Epithelial cell of proximal tubule (primary cell): ENCODE results near the gene CNIH2. TPM values are rescaled to one million over a fixed set of nuclear protein-coding genes. Genes with fewer than 3 reads are reported as not detected.

Experiments used
- DNase-seq: peaks from one replicate; pipeline ENCODE4 v3.0.0-alpha.2; 2011; ENCODE audit warnings: low read depth
- H3K4me3 ChIP-seq: 2 replicates; pipeline ENCODE4 v1.5.1; 2011; ENCODE audit warnings: low read depth, mild to moderate bottlenecking, low read length
- CTCF ChIP-seq: conservative IDR thresholded peaks from 2 replicates; pipeline ENCODE4 v1.5.1; 2012; ENCODE audit warnings: low read depth, mild to moderate bottlenecking, low read length
- total RNA-seq: library from RNA; depleted of rRNA; stranded (reverse); fragments of >200 nt; gene quantifications from 2 replicates; pipeline ENCODE4 v1.2.3, GENCODE V29; 2015

Gene CNIH2
- total RNA-seq, 1 donor from 2014 or later: 0.58 TPM

- DNase-seq: no peak
- H3K4me3 ChIP-seq: no peak overlapping the region
- no peak for TF ChIP-seq CTCF
Observed at GRCh38 chr11:66322732-66323427, 44.9 kb downstream of the CNIH2 start.

- no peak overlapping the region for H3K4me3 ChIP-seq
- no peak for DNase-seq
- no peak for TF ChIP-seq CTCF
Observed at GRCh38 chr11:66323684-66324083, 45.7 kb downstream of the CNIH2 start.

- no peak for DNase-seq
- no peak overlapping the region for H3K4me3 ChIP-seq
- no peak for TF ChIP-seq CTCF
Observed at GRCh38 chr11:66324664-66325063, 46.7 kb downstream of the CNIH2 start.

DNA sequence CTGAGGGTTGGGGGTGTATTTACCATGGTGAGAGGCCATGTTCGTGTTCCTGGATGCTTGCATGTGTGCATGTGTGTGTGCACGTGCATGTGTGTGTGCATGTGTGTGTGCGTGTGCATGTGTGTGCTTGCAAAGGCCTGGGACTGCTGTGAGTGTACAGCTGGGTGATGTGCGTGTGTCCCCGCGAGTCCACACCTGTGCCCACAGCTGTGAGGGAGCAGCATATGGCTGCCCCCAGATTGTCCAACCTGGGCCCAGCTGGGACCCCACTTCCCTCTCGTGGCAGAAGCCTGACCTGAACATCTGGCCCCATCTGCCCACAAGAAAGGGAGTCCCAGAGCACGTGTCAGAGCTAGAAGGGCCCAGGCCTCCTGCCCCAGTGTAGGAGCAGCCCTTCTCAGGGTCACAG lies 47.3 kb downstream of the CNIH2 start:
- no peak for DNase-seq

GRCh38 chr11:66326261-66327111 lies 48.5 kb downstream of the CNIH2 start:
- no peak for TF ChIP-seq CTCF
- no peak for DNase-seq
- no peak overlapping the region for H3K4me3 ChIP-seq

More for the DNA sequence above, 47.3 kb downstream of the CNIH2 start:
- TF ChIP-seq CTCF: no peak
- H3K4me3 ChIP-seq: no peak overlapping the region

GRCh38 chr11:66327171-66328030 lies 49.4 kb downstream of the CNIH2 start:
- peak; percentile 8 for TF ChIP-seq CTCF
- no peak for DNase-seq

More at GRCh38 chr11:66327171-66328030, 49.4 kb downstream of the CNIH2 start:
- no peak overlapping the region for H3K4me3 ChIP-seq
